Measurements from ENCODE around the gene ELFN2. TPM values are rescaled to one million over a fixed set of nuclear protein-coding genes. Genes with fewer than 3 reads are reported as not detected.

Gene ELFN2
- total RNA-seq, 6 experiments from 2014 or later: 1.2 to 5.8 (median 1.4) TPM

DNA sequence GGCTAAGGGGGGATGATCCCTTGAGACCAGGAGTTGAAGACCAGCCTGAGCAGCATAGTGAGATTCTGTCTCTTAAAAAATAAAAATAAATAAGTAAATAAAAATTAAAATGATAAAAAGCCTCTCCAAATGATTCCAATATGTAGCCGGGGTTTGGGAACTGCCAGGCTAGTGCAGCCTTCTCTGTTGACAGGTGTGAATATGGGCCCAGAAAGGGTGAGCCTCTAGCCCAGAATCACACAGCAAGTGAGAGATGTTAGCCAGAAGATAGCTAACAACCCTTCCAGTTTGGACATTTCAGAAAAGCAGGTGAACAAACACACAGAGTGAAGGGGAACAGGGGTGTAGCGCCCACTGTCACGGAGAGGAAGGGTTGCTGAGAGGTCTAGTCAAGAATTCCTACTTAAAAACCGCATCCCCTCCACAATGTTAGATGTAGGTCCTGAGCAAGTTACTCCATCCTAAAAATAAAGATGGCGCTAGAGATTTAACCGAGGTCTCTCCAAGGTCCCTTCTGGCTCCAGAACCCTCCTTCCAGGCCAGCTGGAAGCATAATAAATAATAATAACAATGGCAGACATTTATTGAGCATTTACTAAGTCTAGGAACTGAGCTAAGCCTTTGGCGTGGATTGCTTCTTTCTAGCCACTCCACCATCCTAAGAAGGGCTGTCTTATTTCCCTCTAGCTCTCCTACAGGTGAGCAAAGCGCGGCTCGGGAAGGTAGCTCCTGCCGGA, 93.4 kb downstream of the ELFN2 start:
- H3K27ac Mint-ChIP-seq: no peak overlapping the region
- no peaks in the 10 kb centered on the region for H3K9me3 Mint-ChIP-seq
- peaks cover 68% of the 10 kb centered on the region for H3K4me1 Mint-ChIP-seq (ENCODE audit: low read depth)
- no peak overlapping the region for H3K4me3 Mint-ChIP-seq
- DNase-seq: no peak
- H3K36me3 Mint-ChIP-seq (ENCODE audit: low read depth): no peaks in the 10 kb centered on the region
- TF ChIP-seq, protein P1, sequence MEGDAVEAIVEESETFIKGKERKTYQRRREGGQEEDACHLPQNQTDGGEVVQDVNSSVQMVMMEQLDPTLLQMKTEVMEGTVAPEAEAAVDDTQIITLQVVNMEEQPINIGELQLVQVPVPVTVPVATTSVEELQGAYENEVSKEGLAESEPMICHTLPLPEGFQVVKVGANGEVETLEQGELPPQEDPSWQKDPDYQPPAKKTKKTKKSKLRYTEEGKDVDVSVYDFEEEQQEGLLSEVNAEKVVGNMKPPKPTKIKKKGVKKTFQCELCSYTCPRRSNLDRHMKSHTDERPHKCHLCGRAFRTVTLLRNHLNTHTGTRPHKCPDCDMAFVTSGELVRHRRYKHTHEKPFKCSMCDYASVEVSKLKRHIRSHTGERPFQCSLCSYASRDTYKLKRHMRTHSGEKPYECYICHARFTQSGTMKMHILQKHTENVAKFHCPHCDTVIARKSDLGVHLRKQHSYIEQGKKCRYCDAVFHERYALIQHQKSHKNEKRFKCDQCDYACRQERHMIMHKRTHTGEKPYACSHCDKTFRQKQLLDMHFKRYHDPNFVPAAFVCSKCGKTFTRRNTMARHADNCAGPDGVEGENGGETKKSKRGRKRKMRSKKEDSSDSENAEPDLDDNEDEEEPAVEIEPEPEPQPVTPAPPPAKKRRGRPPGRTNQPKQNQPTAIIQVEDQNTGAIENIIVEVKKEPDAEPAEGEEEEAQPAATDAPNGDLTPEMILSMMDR (IDR thresholded peaks at IDR 0.05): no peak
- peaks cover 8% of the 10 kb centered on the region for H3K27me3 Mint-ChIP-seq (ENCODE audit: insufficient read depth)

DNA sequence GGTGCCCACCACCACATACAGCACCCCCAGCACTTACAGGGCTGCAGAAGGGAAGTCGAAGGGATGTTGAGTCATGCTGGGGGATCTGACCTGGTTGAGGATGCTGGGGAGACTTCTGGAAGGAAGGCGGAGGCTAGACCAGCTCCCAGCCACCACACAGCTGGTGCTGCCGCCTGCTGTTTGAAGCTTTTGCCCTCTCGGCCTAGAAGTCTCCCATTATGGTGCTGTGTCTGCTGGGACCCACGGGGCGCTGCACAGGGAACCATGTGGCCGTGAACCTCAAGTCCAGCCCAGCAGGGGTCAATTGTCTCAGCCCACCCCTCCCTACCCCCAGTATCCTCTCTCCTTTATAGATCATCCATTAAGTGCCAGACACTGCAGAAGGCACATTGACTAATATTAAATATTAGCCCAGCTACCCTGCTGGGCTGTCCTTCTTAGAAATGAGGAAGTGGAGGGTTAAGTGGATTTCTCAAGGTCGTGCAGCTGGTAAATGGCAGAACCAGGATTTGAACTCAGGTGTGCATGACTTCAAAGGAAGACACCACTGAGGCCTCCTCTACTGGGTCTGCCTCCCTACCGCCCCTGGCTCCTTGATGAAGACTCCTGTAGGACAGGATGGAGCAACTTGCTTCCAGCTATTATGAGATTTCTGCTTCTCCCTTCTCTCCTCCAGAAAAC, 95.3 kb downstream of the ELFN2 start:
- no peak overlapping the region for H3K4me3 Mint-ChIP-seq
- peaks cover 13% of the 10 kb centered on the region for H3K27me3 Mint-ChIP-seq (ENCODE audit: insufficient read depth)
- H3K4me1 Mint-ChIP-seq (ENCODE audit: low read depth): peaks cover 72% of the 10 kb centered on the region
- DNase-seq: no peak
- TF ChIP-seq, protein P1 (IDR thresholded peaks at IDR 0.05): peak; percentile 52; the same call in 1 of the 2 replicates
- H3K36me3 Mint-ChIP-seq (ENCODE audit: low read depth): peaks cover 8% of the 10 kb centered on the region
- peaks cover 9% of the 10 kb centered on the region; the same call in 1 of the 2 replicates for H3K9me3 Mint-ChIP-seq
- no peak overlapping the region for H3K27ac Mint-ChIP-seq

DNA sequence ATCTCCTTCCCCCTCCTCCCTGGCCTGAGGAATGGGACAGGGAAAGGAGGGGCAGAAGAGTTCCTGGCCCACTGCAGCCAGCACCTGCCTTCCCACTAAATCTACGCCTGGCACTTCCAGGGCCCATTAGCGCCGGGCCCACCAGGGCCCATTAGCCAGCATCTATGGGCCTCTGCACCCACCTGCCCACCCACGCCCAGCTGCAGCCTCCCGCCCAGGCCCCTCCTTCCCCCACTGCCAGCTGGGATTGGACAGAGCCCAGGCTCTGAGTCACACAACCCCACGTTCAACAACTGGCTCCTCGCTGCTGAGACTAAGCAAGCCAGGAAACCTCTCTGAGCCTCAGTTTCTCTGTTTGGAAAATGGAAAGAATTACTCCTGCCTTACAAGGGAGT, 96.2 kb downstream of the ELFN2 start:
- H3K27ac Mint-ChIP-seq: no peak overlapping the region; the same call in 1 of the 2 replicates
- DNase-seq: no peak
- peaks cover 8% of the 10 kb centered on the region for H3K36me3 Mint-ChIP-seq (ENCODE audit: low read depth)
- peaks cover 69% of the 10 kb centered on the region for H3K4me1 Mint-ChIP-seq (ENCODE audit: low read depth)
- H3K4me3 Mint-ChIP-seq: no peak overlapping the region
- peaks cover 12% of the 10 kb centered on the region; the same call in 1 of the 2 replicates for H3K9me3 Mint-ChIP-seq
- TF ChIP-seq, protein P1 (IDR thresholded peaks at IDR 0.05): no peak
- peaks cover 13% of the 10 kb centered on the region for H3K27me3 Mint-ChIP-seq (ENCODE audit: insufficient read depth)

DNA sequence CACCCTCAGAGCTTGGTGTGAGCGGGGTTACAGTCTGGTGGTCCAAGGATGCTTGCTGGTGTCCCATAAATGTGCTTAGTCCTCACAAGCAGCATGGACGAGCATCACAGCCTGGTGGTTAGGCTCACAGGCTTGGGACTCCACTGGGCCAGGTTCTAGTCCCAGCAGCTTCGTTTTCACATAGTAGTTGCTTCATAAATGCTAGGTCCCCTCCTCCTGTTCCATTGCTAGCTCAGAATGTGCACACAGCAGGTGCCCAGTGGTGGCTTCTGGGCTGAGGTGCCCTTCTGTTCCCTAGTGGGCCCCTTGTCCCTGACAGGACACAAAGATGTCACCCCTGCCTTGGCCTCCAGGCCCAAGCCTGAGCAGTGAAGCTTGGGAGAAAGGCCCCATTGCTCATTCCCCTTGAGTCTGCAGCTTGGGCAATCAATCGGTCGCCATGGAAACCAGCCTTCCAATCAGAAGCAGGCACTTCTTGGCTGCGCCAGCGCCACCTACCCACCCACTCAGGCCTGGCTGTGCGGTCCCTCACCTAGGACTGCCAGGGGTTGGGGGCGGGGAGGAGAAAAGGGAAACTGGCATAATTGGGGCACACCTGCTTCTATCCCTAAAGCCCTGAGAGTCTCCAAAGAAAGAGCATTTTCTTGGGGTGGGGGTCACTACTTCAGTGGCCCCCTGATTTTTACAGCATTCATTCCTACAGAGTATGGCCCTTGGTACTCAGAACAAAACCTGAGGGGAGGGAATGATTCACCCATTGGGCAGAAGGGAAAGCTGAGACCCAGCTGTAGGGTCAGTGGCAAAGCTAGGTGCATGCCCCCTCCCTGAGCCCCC, 96.9 kb downstream of the ELFN2 start:
- DNase-seq: peak; percentile 69
- Mint-ChIP-seq H3K36me3 (ENCODE audit: low read depth) (peaks cover 8% of the 10 kb centered on the region), H3K9me3 (peaks cover 12% of the 10 kb centered on the region; the same call in 1 of the 2 replicates), H3K27ac (peak overlapping the region; percentile 93), H3K27me3 (ENCODE audit: insufficient read depth) (peaks cover 13% of the 10 kb centered on the region), H3K4me3 (no peak overlapping the region; the same call in 1 of the 2 replicates), H3K4me1 (ENCODE audit: low read depth) (peaks cover 63% of the 10 kb centered on the region)
- TF ChIP-seq, protein P1 (IDR thresholded peaks at IDR 0.05): peak; percentile 50
